C4-2B (cell line): ENCODE data around the gene SLC25A46.

Source experiments
- ZFX ChIP-seq: fragments of 450-650 bp; IDR thresholded peaks from 2 replicates; pipeline ENCODE4 v1.6.1; 2017
- TF ChIP-seq, protein P1 (sequence below): fragments of 450-650 bp; conservative IDR thresholded peaks from 2 replicates; pipeline ENCODE4 v1.5.1; 2017; ENCODE audit warnings: mild to moderate bottlenecking

DNA sequence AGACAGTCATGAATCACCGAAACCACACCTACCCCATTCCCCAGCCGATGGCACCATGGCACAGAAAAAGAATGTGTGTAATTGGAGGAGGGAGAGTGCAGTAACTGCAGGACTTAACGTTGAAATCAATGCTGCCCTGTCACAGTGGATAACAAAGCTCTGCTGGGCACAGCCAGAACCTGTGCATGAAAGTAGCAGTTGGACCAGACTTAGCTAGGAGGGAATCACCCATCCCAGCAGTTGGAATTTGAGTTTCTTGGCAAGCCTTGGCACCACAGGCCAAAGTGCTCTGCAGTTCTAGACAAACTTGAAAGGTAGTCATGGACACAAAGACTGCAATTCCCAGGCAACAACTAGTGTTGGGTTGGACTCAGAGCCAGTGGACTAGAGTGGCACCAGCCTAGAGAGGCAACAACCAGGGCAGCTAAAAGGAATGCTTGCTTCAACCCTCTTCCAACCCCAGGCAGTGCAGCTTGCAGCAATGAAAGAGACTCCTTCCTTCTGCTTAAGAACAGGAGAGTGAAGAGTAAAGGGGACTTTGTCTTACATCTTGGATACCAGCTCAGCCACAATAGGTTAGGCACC is 31.5 kb upstream of the SLC25A46 start:
- TF ChIP-seq, protein P1, sequence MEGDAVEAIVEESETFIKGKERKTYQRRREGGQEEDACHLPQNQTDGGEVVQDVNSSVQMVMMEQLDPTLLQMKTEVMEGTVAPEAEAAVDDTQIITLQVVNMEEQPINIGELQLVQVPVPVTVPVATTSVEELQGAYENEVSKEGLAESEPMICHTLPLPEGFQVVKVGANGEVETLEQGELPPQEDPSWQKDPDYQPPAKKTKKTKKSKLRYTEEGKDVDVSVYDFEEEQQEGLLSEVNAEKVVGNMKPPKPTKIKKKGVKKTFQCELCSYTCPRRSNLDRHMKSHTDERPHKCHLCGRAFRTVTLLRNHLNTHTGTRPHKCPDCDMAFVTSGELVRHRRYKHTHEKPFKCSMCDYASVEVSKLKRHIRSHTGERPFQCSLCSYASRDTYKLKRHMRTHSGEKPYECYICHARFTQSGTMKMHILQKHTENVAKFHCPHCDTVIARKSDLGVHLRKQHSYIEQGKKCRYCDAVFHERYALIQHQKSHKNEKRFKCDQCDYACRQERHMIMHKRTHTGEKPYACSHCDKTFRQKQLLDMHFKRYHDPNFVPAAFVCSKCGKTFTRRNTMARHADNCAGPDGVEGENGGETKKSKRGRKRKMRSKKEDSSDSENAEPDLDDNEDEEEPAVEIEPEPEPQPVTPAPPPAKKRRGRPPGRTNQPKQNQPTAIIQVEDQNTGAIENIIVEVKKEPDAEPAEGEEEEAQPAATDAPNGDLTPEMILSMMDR, result no peak
- no peak for TF ChIP-seq ZFX
